Kidney epithelial cell (primary cell): ENCODE measurements around the gene SIK3. TPM values are rescaled to one million over a fixed set of nuclear protein-coding genes. Genes with fewer than 3 reads are reported as not detected.

ENCODE experiments used
- DNase-seq: peaks from one replicate; pipeline ENCODE4 v3.0.0-alpha.2; 2010; ENCODE audit warnings: low read depth
- H3K27me3 ChIP-seq: 2 replicates; pipeline ENCODE4 v1.6.0; 2011; ENCODE audit warnings: low read length; ENCODE audit not compliant: control insufficient read depth, insufficient read depth
- H3K36me3 ChIP-seq: 2 replicates; pipeline ENCODE4 v1.5.1; 2011; ENCODE audit warnings: low read length; ENCODE audit not compliant: control insufficient read depth, insufficient read depth
- H3K4me3 ChIP-seq: 2 replicates; pipeline ENCODE4 v1.5.1; 2011; ENCODE audit warnings: low read depth, mild to moderate bottlenecking, control low read depth, low read length
- total RNA-seq: library from RNA; depleted of rRNA; stranded (reverse); fragments of >200 nt; gene quantifications from 2 replicates; pipeline ENCODE4 v1.2.3, GENCODE V29; 2015
- TF ChIP-seq, protein P1 (sequence below): IDR thresholded peaks from 2 replicates; pipeline ENCODE4 v1.5.1; 2011; ENCODE audit warnings: mild to moderate bottlenecking, moderate library complexity, low read length, control low read depth, inconsistent platforms; ENCODE audit not compliant: insufficient read depth, poor library complexity, severe bottlenecking

SIK3 gene
- total RNA-seq, 1 donor from 2014 or later: 12.9 TPM

DNA sequence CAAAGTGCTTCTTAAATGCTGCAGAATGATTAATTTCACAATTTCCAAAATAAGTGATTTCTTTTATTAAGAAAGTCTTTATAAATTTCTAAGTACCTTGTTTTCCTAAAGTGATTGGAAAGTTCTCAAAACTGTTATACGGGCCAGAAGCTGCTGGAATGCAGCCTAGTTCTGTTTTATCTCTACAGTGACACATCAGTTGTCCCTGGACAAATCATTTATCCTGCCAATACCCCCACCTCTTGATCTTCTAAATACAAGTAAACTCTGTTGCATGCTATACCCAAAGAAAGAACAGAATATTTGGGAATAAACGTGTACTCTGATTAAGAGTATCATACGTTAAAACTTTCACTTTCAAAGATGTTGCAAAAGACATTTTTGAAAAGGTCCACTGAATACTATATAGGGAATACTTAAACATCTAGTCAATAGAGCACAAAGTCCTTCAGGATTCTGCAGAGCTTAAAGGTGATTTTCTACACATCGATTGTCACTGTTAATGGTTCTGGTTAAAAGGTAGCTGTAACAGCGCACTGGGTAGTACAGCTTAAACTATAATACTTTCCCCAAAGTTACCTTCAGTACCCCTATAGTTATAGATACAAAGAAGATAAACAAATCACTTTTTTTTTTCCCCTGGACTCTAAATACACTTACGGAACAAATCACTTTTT lies 168.7 kb downstream of the SIK3 start:
- Histone ChIP-seq H3K4me3 (no peak overlapping the region), H3K27me3 (no peaks in the 10 kb centered on the region), H3K36me3 (no peaks in the 10 kb centered on the region)
- TF ChIP-seq, protein P1, sequence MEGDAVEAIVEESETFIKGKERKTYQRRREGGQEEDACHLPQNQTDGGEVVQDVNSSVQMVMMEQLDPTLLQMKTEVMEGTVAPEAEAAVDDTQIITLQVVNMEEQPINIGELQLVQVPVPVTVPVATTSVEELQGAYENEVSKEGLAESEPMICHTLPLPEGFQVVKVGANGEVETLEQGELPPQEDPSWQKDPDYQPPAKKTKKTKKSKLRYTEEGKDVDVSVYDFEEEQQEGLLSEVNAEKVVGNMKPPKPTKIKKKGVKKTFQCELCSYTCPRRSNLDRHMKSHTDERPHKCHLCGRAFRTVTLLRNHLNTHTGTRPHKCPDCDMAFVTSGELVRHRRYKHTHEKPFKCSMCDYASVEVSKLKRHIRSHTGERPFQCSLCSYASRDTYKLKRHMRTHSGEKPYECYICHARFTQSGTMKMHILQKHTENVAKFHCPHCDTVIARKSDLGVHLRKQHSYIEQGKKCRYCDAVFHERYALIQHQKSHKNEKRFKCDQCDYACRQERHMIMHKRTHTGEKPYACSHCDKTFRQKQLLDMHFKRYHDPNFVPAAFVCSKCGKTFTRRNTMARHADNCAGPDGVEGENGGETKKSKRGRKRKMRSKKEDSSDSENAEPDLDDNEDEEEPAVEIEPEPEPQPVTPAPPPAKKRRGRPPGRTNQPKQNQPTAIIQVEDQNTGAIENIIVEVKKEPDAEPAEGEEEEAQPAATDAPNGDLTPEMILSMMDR: no peak
- no peak for DNase-seq

DNA sequence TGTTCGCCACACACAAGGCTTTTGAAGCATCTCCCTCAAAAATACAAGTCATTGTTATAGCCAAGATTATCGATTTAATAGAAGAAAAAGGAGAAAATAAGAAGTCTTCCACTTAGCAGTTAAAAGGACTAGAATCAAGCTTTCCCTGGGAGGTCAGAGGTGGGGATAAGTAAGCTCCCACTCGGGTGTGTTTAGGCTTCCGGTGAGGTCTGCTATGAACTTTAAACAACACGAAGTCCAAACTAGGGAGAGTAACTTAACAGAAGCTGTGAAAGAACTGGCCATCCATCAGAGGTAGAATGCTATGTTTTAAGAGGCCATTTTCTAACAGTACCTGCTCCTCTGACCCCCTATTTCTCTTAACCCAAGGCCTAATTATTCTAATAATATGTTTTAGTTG lies 169.4 kb downstream of the SIK3 start:
- TF ChIP-seq, protein P1: no peak
- Histone ChIP-seq H3K4me3 (no peak overlapping the region), H3K27me3 (no peaks in the 10 kb centered on the region), H3K36me3 (no peaks in the 10 kb centered on the region)
- no peak for DNase-seq

DNA sequence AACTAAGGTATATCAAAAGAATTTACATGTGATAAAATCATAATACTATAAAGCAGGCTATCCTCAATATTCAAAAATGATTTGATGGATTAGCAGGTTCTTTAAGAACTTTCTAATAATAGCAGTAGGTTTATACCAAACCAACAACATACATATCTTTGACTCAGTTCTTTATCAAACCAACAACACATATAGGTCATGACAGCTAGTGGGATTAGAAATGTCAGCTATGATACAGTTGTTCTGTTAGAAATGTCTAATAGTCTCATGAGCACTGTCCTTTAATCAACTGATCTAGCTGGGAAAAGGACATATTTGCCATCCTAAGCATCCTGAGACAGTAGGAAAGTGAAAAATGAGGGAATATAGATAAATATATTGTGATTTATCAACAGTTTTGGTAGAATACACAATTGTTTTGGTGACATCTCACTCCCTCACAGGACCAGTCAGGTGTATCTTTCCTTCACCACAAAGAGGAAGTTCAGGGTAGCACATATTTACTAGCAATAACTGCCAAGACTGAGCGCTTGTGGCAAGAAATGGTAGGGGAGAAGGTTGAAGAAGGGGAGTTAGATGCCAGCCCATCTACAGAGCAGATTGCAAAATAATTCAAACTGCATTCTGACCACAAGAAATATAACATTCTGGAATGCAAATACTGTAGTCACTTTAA lies 170.0 kb downstream of the SIK3 start:
- DNase-seq: no peak

DNA sequence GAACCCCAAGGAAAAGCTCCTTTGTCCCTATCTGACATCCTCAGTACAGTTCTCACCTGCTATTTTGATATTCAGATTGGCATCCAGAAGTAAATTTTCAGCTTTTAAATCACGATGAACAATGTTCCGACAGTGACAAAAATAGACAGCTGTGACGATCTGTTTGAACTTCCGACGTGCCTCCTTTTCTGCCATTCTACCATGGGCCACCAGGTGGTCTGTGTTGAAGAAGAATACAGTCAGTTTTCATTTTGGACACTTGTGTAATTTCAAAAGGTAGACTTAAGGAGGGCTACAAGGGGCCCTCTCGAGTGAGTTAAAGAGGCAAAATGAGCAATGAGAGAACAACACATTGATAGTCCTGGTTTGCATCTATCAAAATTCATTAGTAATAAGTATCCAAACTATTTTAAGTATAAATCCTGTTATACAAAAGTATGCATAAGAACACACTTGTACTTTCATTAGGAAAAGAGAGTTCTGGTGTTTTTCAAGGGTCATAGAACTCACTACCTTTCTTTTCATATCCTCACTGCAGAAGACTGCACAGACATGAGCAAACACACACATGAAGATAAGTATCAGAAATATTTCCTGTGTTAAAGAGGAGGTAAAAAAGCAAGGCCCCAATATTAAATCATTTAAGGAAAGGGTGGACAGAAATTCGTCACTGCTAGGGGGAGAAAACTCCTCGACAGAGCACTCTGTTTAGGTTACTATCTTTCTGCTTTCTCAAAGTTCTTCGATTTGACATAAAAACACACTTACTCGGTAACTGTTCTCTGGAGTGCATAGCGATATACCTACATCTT lies 170.9 kb downstream of the SIK3 start:
- TF ChIP-seq, protein P1: peak; percentile 27
- H3K36me3 ChIP-seq: no peaks in the 10 kb centered on the region
- no peak overlapping the region for H3K4me3 ChIP-seq
- no peaks in the 10 kb centered on the region for H3K27me3 ChIP-seq
- no peak for DNase-seq

More for the DNA sequence above, 170.0 kb downstream of the SIK3 start:
- Histone ChIP-seq H3K36me3 (no peaks in the 10 kb centered on the region), H3K4me3 (no peak overlapping the region), H3K27me3 (no peaks in the 10 kb centered on the region)
- TF ChIP-seq, protein P1: no peak

DNA sequence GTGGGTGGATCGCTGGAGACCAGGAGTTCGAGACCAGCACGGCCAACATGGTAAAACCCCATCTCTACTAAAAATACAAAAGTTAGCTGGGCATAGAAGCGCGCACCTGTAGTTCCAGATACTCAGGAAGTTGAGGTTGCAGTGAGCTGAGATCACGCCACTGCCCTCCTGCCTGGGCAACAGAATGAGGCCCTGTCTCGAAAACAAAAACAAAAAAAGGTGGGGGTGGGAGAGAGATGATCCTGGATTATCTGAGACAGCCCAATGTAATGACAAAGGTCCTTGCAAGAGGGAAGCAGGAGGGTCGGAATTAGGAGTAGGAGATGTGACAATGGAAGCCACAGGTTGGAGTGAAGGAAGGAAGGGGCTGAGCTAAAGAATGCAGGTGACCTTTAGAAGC lies 173.2 kb downstream of the SIK3 start:
- no peak for DNase-seq
- TF ChIP-seq, protein P1: no peak
- Histone ChIP-seq H3K4me3 (no peak overlapping the region), H3K27me3 (no peaks in the 10 kb centered on the region), H3K36me3 (no peaks in the 10 kb centered on the region)
